Stimulated activated CD4-positive, alpha-beta T cell treated with anti-CD3 and anti-CD28 coated beads, Interleukin-1b, Interleukin-23, amount 100 ng/mL, for 48 hours (primary cell): ENCODE measurements around the gene FYN.
"Not testable (repeated sequence)": the region's sequence is repeated elsewhere in the genome, so short reads cannot be mapped to it uniquely, and the experiment has no call there.

ENCODE experiments used
- DNase-seq: peaks from one replicate; pipeline ENCODE4 v3.0.0-alpha.2; 2020

FYN gene

GRCh38 chr6:111849298-111849697, 24.0 kb downstream of the FYN start:
- no peak for DNase-seq

DNA sequence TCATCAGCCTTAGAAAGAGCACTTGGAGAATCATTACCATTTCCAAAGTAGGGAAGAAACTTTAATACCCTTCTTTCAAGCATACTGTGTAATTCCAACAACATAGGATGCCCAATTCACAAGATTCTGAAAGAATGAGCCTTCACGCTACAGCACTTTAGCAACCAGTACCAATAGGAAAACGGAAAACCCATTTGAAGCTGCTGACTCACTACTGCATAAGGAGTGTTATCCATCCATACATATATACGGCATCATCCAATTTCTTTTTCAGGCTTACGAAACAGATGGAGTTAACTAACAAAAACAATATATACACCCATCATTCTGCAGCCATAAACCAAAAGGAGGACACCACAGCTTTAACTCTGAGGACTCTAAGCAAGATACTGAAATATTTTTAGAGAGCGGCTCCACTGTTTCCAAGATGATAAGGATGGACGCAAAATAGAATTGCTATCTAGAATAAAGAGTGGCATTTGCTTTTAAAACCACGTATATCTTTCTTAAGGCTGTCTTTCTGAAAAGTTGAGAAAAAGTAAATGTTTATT, 24.9 kb downstream of the FYN start:
- no peak for DNase-seq

GRCh38 chr6:111846492-111847409, 26.5 kb downstream of the FYN start:
- DNase-seq: no peak

DNA sequence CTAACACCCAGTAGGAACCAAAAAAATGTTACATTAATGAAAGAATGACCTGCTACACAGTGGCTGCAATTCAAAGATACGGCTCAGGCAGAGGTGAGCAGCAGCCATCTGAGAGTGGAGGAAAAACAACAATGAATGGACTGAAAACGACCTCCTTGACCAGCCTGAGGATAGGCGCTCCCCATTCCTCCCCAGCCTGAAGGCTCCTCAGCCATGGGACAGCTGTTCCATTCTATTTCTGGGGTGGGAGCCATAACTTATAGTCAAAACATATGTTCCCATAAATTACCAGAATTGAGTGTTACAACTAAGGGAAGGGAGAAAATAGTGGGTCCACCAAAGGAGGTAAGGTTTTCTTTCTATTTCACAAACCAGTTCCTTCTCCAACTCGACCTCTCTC, 27.2 kb downstream of the FYN start:
- DNase-seq: no peak

DNA sequence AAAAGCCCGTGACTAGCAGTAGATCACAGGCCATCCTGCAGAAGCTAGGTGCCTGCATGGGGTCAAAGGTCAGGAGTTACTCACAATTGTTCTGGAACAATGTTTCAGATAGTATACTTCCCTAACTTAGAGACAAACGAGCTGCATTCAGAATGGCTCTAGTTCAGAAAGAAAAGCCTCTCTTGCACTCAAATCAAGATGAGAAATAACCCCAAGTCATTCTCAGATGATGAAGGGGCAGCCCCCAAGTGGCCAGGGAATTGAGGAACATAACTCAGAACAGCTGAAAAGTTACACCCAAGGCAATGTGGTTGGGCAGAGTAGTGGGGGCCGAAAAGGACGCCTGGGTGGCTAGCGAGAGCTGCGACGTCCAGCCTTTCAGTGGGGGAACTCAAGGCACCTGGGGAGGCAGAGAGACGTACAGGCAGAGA, 27.8 kb downstream of the FYN start:
- DNase-seq: no peak

GRCh38 chr6:111844921-111845320, 28.3 kb downstream of the FYN start:
- DNase-seq: no peak

- DNase-seq: no peak
Measured at GRCh38 chr6:111844376-111844775, 28.9 kb downstream of the FYN start.

DNA sequence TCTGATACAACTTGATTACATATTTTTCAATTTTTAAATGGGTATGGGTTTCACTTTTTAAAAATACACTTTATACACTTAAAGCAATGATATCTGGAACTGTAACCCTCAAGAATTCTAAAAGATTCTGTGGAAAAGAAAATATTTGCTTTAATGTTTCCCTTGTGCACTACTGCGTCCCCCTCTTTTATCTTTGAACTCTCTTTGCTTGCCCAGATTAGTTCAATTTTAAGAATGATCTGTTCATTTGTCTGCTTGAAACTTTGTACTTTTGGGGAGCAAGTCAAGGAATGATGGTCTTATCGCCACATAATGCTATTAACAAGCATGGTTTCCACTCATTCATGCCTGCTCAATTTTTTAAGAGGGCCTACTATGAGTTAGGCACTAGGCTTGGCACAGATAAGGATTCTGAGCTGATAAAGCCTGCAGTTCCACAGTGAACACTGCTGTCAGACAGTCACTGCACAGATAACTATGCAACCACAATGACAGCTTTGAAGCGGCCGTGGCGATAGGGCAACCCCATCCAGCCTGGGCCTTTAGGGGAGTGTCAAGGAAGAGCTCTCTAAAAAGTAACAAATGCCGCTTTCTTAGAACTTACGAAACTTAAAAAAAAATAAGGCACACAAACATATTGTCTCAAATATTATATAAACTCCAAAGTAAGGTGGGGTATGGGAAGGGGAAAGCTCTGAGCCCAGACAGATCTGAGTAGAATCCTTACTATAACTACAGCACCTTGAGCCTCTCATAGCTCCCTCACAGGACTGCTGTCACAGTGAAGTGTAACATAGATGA, 29.7 kb downstream of the FYN start:
- DNase-seq: peak; percentile 75

DNA sequence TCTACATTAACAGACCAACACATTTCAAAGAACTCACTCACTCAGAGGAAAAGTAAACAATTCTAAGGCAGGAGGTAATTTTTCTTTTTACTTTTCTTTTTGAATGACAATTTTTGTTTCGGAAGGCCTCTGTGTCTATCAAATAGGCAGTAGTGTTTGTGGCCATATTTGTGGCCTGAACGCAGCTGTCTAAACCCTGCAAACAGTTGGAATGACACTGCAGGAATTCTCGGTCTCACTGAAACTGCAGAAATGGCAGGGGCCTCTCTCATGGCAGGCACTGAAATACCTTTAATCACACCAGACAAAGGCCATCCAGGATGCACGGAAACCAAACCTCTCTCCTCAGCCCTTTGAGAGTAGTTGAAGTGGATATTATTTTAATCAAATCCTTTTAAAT, 30.4 kb downstream of the FYN start:
- DNase-seq: no peak

- DNase-seq: no peak
Measured at GRCh38 chr6:111842271-111842822, 30.9 kb downstream of the FYN start.

- DNase-seq: no peak
Measured at GRCh38 chr6:111841822-111842221, 31.4 kb downstream of the FYN start.

DNA sequence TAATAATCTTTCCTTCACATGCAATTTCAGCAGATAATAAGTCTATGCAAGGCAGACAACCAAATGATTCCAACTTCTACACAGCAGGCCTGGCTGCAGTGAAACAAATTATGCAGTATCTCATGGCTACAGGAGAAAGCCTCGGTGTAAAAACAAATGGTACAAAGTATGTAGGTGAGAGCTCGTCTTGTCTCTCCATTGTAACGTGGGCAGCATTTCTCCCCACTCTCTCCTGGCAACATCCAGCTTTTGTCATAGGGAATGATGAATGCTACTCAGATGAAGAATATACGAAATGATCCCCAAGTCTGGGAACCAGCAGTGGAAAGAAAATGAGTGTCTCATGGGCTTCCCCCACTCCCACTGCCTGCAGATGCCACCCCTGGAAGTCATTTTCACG, 32.4 kb downstream of the FYN start:
- no peak for DNase-seq

- peak; percentile 63 for DNase-seq
Measured at GRCh38 chr6:111838749-111839484, 34.3 kb downstream of the FYN start.

DNA sequence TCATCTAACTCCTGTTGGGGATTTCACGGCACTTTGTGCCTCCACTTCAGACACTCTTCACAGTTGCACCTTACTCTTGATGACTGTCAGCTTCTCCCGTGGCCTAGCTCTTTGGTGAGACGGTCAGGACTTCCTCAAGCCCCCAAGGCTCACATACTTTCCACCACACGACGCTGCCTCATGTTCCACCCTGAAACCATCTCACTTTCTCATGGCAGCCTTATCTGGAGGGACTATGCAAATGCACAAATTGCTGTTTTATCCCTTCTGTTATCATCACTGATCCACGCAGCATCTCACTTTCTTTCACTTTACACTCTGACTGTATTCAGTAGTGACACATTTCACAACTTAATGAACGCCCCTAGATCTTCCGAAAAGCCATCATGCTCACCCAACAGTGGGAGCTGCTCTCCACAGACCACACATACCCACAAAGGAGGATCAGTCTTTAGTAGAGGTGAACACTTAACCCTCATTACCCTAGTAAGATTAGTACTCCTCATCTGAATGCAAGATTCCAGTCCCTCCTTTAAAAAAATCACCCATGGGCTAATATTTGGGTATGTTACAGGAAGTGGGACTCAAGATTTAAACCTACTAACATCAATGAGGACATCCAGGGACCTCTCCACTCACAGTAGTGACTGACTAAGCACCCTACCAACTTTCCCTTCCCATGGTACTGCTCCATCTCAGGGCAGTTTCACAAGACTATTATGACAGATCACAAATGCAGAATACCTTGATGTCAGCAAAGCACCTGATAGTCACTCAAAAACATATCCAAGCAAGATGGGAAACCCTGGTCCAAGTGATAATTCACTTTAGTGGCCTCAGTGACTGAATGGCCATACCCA, 35.4 kb downstream of the FYN start:
- DNase-seq: peak; percentile 72

DNA sequence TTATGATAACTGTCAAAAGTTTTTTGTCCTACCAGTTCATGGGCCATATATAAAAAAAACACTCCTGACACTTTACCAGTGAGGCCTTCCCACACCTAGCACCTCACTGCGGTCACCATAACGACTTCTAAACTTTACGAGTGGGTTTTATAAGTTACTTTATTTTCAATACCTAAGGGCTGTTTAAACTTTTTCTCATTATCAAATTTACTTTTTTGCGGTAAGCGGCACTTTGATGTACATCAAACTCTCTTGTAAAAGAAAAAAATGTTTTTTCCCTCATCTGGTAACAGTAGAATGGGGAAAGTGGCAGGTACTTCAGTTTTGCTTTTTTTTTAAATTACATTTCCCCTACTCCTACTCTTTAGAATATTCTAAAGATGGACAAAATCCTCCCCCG, 36.2 kb downstream of the FYN start:
- DNase-seq: no peak

- no peak for DNase-seq
Measured at GRCh38 chr6:111835807-111836206, 37.4 kb downstream of the FYN start.

DNA sequence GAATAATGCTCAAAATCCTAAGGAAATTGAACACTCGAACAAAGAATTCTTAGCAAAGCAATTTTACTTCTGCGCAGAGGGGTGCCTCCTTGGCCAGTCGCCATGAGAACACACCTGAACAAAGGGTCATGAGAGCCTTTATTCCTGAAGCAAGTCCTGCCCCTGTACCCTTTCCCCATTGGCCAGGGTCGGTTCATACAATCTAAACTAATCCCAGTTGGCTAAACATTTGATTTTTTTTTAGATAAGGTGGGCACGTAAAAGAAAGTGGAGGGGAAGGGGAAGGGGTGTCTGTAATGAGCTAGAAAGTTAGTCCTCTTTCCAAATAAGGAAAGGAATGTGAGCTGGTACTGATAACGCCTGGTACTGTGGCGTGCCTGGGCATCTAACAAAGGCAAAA, 37.9 kb downstream of the FYN start:
- DNase-seq: not testable (repeated sequence)

- DNase-seq: no peak
Measured at GRCh38 chr6:111834356-111834755, 38.9 kb downstream of the FYN start.

- no peak for DNase-seq
Measured at GRCh38 chr6:111832833-111833418, 40.3 kb downstream of the FYN start.

DNA sequence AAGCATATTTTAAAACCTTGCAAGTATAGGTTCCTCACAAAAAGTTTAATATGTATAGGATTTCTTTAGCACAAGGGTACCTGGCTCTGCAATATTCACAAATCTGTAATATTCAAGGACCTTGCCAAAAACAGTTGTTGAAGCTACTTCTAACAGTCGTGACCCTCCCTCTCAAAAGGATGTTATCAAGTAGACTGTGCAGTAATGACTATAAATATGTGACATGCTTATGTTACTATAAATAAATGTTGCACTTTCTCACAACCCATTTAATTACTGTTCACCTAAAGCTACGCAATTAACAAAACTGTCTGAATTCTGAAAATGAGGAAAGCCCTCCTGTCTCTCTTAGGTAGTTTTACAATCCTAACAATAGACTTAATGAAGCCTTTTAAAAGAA, 41.8 kb downstream of the FYN start:
- no peak for DNase-seq

- no peak for DNase-seq
Measured at GRCh38 chr6:111829998-111830397, 43.3 kb downstream of the FYN start.
